Mucosa of stomach (tissue), 1 donor: ENCODE measurements around the gene EIF4EBP2.

Experiments used
- H3K27me3 ChIP-seq: one replicate; pipeline ENCODE4 v1.7.0; 2013; ENCODE audit warnings: mild to moderate bottlenecking, low read length; ENCODE audit not compliant: control insufficient read depth, insufficient read depth
- H3K36me3 ChIP-seq: one replicate; pipeline ENCODE4 v1.7.0; 2013; ENCODE audit warnings: low read length; ENCODE audit not compliant: control insufficient read depth, insufficient read depth
- H3K4me1 ChIP-seq: one replicate; pipeline ENCODE4 v1.7.0; 2013; ENCODE audit warnings: mild to moderate bottlenecking, low read length; ENCODE audit not compliant: control insufficient read depth, insufficient read depth
- H3K4me3 ChIP-seq: one replicate; pipeline ENCODE4 v1.7.0; 2013; ENCODE audit warnings: low read length
- H3K9ac ChIP-seq: one replicate; pipeline ENCODE4 v1.7.0; 2013; ENCODE audit warnings: mild to moderate bottlenecking, low read length, moderate library complexity
- H3K9me3 ChIP-seq: one replicate; pipeline ENCODE4 v1.7.0; 2013; ENCODE audit warnings: mild to moderate bottlenecking, low read length, moderate library complexity; ENCODE audit not compliant: control insufficient read depth
- donor health status: Pancreatic carcinoma.

The EIF4EBP2 gene

DNA sequence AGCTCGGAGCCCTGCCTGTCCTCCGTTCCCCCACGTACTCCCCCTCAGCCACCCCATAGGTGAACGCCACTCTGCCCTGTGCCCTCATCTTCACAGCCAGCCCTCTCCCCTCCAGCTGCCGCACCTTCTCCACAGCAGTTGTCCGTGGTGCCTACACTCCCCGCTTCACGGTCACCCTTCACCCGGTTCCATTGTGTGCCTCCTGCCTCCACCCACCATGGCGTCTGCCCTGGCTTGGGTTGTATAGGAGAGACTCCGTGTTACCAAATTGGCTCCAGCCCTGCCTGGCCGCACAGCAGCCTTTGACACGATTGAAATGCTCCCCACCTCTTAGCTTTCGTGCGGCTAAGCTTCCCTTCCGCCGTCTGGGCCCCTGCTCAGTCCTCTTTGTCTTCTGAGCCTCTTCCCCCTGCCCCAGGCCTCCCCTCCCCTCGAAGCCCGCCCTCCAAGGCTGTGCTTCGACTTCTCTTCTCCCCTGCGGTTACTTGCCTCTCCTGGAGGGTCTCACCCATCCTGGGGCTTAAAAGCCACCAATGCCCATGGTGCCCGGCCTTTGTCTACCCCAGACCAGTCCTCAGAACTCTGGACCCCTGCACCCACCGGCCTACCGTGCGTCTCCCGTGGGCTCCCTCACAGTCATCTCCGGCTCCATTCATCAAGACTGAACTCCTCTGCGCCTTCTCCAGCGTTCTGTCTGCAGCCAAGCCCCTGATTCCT, 56.0 kb downstream of the EIF4EBP2 start:
- peaks cover 37% of the 10 kb centered on the region for H3K27me3 ChIP-seq
- H3K9me3 ChIP-seq = no peaks in the 10 kb centered on the region
- H3K36me3 ChIP-seq = no peaks in the 10 kb centered on the region
- H3K4me3 ChIP-seq = no peak overlapping the region
- peaks cover 10% of the 10 kb centered on the region for H3K4me1 ChIP-seq
- H3K9ac ChIP-seq = no peak overlapping the region

DNA sequence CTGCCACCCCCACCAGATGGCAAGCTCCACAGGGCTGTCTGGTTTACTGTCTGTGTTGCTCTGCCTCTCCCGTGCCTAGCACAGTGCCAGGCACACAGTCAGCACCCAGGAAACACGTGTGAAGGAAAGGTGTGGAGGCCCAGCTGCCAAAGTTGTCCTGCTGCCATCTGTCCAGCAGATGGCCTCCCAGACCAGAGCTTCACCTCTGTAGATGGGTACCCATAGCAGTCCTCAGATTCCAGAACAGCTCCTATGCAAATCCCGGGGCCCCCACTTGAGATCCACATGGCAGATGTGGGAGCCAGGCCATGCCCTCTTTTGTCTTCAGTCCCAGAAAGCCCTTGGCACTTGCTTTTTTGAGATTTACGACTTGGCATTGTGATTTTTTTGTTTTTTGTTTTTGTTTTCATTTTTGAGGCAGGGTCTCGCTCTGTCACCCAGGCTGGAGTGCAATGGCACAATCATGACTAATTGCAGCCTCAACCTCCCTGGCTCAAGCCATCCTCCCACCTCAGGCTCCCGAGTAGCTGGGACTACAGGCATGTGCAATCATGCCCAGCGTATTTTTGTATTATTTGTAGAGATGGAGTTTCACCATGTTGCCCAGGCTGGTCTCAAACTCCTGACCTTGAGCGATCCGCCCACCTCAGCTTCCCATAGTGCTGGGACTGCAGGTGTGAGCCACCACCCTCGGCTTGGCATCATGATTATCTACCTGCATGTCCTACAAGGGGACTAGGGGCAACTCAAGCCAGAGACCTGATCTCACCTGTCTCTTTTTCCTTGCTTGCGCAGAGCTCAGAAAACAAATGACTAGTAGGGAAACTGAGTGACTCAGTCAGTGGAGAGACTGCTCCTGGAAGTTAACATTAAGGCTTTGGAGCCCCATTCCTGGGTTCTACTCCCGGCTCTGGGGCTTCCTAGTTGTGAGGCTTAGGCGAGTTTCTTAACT, 57.7 kb downstream of the EIF4EBP2 start:
- H3K9ac ChIP-seq = no peak overlapping the region
- H3K4me1 ChIP-seq = peaks cover 10% of the 10 kb centered on the region
- no peak overlapping the region for H3K4me3 ChIP-seq
- no peaks in the 10 kb centered on the region for H3K9me3 ChIP-seq
- no peaks in the 10 kb centered on the region for H3K36me3 ChIP-seq
- peaks cover 27% of the 10 kb centered on the region for H3K27me3 ChIP-seq

DNA sequence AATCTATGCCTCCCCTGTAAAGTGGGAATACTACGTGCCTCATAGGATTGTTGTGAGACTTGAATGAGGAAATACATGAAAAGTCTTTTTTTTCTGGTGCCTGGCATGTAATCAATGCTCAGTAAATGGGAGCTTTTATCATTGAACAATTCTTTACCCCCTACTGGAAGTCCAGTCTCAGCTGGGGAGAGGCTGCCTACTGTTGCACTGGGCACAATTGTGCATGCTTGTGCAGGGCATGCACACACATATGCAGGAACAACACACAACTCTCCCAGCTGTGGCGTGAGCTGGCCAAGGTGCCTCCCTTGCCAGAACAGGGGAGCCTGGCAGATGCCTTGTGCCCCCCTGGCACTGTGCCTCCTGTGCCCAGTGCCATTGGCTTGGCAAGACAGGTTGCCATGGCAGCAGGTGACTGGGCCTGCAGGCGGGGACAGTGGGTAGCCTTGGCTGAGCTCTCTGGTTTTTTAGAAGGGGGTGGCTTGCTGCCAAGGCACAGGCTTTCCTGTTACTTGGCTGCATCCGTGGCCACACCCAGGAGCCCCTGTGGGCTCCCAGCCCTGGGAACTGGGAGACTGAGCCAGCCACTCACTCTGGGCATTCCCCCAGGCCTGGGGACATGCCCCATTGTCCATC, 58.5 kb downstream of the EIF4EBP2 start:
- H3K9ac ChIP-seq = no peak overlapping the region
- H3K36me3 ChIP-seq = no peaks in the 10 kb centered on the region
- peaks cover 10% of the 10 kb centered on the region for H3K4me1 ChIP-seq
- H3K9me3 ChIP-seq = no peaks in the 10 kb centered on the region
- H3K27me3 ChIP-seq = peaks cover 22% of the 10 kb centered on the region
- no peak overlapping the region for H3K4me3 ChIP-seq

DNA sequence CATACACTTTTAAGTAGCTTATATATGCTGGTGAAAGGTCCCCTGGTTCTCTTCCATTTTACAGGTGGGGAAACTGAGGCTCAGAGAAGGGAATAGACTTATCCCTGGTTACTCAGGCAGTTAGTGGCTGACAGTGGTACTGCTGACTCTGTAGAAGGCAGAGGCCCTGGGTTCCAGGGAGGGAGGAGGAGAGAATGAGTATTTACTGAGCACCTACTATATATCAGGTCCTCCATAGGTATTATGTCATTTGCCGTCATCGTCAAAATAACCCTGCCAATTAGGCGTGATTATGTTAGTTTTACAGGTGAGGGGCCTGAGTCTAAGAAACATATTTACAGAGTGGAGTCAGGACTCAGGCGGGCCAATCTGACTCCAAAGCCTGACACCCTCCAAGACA, 61.3 kb downstream of the EIF4EBP2 start:
- H3K4me3 ChIP-seq = no peak overlapping the region
- H3K36me3 ChIP-seq = no peaks in the 10 kb centered on the region
- no peak overlapping the region for H3K9ac ChIP-seq
- H3K27me3 ChIP-seq = peaks cover 2% of the 10 kb centered on the region
- no peaks in the 10 kb centered on the region for H3K9me3 ChIP-seq
- no peaks in the 10 kb centered on the region for H3K4me1 ChIP-seq

DNA sequence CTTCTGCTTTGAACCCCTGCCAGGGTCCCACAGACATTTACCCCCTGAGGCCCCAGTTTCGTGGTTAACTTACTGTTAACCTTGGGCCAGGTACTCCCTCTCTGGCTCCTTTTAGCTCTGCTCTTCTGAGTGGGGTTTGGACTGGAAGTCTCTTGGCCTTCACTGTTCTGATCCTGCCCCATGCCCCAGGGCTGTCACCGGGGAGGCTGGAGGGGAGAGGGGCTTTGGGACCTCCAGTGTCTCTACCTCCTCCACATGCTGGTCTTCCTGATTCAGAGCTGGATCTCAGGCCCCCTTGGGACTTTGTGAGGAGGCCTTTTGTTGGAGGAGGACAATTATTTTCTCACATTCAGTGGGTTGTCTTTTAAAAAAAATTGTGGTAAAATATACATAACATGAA, 61.9 kb downstream of the EIF4EBP2 start:
- no peak overlapping the region for H3K9ac ChIP-seq
- no peaks in the 10 kb centered on the region for H3K9me3 ChIP-seq
- H3K4me1 ChIP-seq = no peaks in the 10 kb centered on the region
- no peaks in the 10 kb centered on the region for H3K36me3 ChIP-seq
- H3K4me3 ChIP-seq = no peak overlapping the region
- H3K27me3 ChIP-seq = no peaks in the 10 kb centered on the region

DNA sequence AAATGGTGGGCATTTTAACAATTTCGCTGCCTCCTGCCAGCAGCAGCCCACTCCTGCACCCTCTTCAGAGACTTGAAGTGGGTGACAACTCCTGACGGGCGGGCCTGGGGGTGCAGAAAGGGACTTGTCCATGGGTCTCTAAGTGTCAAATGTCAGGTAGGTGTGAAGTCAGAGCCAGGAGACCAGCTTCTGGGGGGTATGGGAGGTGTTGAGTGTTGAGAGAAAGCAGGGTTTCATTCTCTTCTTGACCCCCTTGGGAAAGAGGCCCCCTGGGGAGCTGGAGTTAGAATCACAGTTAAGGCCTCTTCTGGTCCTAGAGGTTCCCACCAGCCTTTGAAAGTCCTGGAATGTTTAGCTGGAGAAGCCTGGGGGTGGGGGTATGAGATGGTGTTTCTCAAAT, 63.0 kb downstream of the EIF4EBP2 start:
- H3K9me3 ChIP-seq = no peaks in the 10 kb centered on the region
- no peaks in the 10 kb centered on the region for H3K36me3 ChIP-seq
- no peaks in the 10 kb centered on the region for H3K4me1 ChIP-seq
- no peak overlapping the region for H3K4me3 ChIP-seq
- H3K27me3 ChIP-seq = no peaks in the 10 kb centered on the region
- no peak overlapping the region for H3K9ac ChIP-seq

DNA sequence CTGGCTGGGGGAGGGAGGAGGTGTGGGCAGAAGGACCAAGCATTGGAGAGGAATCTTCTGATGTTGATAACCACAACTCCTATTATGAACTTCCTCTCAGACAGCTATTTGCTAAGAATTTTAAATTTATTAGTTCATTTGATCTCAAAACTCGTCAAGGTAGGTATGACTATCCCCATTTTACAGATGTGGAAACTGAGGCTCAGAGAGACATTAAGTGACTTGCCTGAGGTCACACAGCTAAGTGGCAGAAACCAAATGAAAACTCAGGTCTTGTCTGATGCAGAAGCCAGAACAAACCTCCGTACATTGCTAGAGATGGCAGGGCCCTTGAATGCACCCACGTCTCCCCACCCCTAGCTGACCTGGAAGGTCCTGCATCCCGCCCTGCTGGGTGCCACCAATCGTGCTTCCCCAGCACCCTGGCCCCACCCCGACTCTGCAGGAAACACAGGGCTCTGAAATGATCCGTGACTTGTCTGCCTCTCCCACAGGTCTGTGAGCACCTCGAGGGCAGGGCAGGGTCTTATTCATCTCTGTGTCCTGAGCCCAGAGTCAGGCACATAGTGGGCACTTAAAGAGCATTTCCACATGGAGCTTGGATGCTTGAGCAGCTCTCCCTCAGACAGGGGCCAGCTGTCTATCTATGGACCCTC, 69.0 kb downstream of the EIF4EBP2 start:
- H3K9ac ChIP-seq = no peak overlapping the region
- H3K4me3 ChIP-seq = no peak overlapping the region
- H3K4me1 ChIP-seq = peaks cover 5% of the 10 kb centered on the region
- peaks cover 21% of the 10 kb centered on the region for H3K27me3 ChIP-seq
- no peaks in the 10 kb centered on the region for H3K9me3 ChIP-seq
- H3K36me3 ChIP-seq = no peaks in the 10 kb centered on the region

DNA sequence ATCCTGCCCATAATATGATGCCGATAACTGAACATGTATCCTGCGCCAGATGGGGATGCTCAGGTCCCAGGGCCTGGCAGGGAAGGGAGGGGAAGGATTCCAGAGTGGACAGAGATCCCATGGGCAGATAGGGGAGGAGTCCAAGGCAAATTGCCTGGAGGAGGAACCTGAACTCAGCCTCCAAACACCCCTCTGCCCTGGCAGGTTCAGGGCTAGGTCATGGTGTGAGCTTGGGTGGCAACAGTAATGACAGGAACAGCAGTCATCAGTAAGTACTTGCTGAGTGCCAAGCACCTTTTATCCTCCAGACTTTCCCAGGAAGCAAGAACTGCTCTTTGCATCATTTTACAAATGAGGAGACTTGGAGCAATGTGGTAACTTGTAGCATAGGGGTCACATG, 70.8 kb downstream of the EIF4EBP2 start:
- Histone ChIP-seq H3K4me3 (no peak overlapping the region), H3K4me1 (peaks cover 15% of the 10 kb centered on the region), H3K27me3 (peaks cover 39% of the 10 kb centered on the region), H3K36me3 (no peaks in the 10 kb centered on the region), H3K9me3 (no peaks in the 10 kb centered on the region), H3K9ac (no peak overlapping the region)

DNA sequence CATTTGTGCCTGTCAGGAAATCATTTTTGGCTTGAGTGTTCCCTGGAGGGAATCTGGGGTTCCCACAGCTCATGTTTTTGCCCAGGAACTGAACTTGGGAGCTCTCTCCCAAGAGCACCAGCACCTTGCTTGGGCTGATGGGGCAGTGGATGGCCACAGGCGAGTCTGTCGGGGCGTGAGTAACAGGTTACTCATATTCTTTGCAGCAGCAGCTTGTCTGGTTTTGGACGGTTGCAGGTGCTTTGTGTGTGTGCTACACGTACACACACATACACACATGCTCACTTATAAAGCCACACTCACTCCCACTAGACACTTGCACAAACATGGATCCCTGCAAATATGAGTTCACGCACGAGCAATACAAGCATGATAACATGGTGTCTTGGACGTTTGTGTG, 71.7 kb downstream of the EIF4EBP2 start:
- Histone ChIP-seq H3K4me3 (no peak overlapping the region), H3K27me3 (peaks cover 39% of the 10 kb centered on the region), H3K9ac (no peak overlapping the region), H3K36me3 (no peaks in the 10 kb centered on the region), H3K9me3 (no peaks in the 10 kb centered on the region), H3K4me1 (peaks cover 15% of the 10 kb centered on the region)

DNA sequence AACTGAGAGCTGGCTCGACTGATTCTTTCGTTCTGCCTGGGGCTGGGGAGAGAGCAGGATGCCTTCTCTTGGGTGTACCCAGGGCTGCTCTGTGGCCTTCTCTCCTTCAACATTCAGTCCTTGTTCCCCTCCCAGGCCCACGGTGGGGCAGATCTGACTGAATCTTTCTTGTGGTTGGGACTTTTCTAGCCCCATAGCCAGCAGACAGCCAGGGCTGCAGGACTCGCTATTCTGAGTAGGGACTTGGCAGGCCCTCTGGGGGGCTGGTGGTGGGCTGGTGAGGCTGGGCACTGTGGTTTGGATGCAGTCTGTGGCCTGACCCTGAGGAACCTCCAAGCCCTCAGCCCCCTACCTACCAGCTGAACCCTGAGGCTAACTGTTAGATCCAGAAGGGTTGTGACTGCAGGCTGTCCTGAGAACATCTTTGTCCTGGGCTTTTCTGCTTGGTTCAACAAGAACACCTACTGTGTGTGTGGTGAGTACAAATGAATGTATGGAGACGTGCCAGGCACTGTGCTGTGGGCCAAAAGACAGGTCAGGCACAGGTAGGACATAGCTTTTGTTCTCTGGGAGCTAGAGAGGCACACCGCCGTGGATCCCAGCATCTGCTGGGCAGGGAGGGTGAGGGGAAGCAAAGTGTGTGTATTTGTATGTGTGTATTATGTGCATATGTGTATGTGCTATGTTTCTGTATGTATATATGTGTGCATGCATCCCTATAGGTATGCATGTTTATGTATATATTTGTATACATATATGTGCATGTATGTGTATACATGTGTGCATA, 72.5 kb downstream of the EIF4EBP2 start:
- Histone ChIP-seq H3K27me3 (peaks cover 39% of the 10 kb centered on the region), H3K4me1 (peaks cover 16% of the 10 kb centered on the region), H3K9me3 (no peaks in the 10 kb centered on the region), H3K9ac (no peak overlapping the region), H3K4me3 (no peak overlapping the region), H3K36me3 (no peaks in the 10 kb centered on the region)

DNA sequence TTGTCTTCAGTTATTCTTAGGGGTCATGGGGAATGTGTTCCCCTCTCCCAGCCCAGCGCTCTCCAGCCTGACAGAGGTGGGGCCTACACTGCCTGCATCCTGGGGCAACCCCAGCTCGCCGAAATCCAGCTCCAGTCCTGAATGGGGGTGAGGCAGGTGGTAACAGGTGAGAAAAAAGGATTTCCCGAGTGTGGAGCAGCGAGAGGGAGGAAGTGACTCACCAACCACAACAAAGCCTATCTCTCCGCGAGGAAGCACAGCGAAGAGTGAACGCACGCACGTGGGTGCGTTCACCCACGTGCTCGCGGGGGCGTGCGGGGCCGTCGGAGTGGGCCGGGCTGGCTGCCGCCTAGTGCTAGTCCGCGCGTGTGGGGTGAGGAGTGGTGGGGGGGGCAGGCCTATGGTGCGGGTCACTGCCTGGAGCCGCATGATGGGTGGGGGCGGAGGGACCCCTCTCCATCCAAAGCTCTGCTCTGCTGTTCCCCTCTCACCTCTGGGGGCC, 73.8 kb downstream of the EIF4EBP2 start:
- no peak overlapping the region for H3K4me3 ChIP-seq
- peaks cover 39% of the 10 kb centered on the region for H3K27me3 ChIP-seq
- peaks cover 23% of the 10 kb centered on the region for H3K4me1 ChIP-seq
- no peak overlapping the region for H3K9ac ChIP-seq
- no peaks in the 10 kb centered on the region for H3K9me3 ChIP-seq
- no peaks in the 10 kb centered on the region for H3K36me3 ChIP-seq
